Measurements from ENCODE around the gene CCDC78.

CCDC78 gene

DNA sequence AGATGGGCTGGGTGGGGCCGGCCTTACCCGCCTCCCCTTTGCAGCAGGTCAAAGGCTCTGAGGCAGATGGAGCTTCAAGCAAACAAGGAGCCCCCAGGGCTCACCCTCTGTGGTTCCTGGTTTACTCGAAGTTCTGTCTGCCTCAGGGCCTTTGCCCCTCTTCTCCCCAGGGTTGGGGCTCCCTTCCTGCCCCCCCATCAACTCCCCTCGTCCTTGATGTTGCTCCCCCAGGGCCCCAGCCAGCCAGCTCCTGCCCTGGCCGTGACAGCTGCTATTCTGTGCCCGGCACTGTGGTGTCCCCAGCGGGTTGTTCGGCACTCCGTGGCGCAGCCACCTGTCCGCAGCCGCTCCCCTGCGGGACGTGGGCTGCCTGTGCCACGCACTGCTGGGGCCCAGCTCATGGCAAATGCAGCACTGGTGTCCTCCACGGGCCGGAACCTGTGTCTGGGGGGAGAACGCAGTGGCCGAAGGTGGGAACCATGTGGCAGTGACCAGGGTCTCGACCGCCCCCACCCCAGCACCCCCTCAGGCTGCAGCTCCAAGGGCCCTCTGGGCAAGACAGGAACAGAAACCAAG, 15.7 kb downstream of the CCDC78 start:
- DNase-seq (ENCODE audit: low spot score), result no peak

DNA sequence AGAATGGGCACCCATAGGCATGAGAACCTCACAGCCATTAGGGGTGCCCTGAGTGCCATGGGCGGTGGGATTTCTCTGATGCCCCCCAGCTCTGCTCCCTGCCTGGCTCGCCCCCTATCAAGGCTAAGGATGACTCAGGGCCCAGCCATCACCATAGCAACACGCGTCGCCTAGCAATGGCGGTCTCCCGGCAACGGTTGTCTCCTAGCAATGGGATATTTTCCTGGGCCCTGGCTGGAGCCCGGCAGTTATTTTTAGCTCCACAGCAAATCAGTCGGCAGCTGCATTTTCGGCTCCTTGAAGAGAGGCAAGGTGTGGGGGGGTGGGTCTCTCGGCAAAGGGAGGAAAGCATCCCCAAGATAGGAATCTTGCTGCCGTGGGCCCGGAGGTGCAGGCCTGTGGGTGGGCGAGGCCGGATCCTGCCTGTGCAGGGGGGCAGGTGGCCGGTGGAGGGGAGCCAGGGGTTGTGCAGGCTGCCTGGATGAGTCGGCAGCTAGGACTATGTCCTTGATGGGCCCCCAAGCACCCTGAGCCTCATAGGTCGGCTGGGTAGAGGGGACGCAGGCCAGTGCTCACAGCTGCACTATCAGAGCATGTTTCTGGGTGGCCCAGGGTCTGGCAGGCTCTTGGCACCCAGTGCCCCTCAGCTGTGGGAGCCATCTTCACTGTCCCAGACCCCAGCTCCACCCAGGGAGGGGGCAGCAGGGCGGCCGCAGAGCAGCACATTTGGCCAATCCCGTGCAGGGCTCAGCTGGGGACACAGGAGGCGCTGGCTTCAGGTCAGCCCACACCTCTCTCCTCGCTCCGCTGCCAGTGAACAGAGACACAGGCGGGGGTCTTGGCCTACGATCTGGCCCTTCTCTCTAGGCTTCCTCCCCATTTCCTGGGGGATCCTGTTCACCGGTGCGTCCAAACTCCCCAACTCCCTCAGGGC, 16.4 kb downstream of the CCDC78 start:
- DNase-seq (ENCODE audit: low spot score), result no peak

DNA sequence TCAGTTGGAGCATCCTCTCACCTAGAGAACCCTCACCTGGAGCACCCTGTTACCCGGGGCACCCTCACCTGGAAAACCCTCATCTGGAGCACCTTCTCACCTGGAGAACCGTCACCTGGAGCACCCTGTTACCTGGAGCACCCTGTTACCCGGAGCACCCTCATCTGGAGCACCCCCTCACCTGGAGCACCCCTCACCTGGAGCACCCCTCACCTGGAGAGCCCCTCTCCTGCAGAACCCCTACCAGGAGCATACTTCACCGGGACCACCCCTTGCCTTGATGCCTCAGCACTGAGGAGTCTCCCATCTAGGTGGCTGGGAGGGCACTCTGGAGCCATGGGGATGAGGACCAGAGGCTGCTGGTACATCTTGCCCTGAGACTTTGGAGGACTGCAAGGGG, 17.3 kb downstream of the CCDC78 start:
- DNase-seq (ENCODE audit: low spot score), result no peak

DNA sequence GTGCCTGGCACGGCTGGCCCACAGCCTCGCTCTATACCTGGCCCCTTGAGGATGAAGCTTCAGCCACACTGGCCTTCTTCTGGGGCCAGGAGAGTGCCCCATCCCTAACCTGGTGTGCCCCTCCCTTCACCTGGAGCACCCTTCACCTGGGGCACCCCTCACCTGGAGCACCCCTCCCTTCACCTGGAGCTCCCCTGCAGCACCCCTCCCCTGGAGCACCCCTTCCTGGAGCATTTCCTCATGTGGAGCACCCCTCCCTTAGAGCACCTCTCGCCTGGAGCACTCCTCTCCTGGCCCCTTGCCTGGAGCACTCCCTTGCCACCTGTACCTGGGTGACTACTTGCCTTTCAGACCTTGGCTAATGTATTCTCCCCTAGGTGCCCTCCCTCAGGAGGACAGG, 18.2 kb downstream of the CCDC78 start:
- no peak for DNase-seq (ENCODE audit: low spot score)

DNA sequence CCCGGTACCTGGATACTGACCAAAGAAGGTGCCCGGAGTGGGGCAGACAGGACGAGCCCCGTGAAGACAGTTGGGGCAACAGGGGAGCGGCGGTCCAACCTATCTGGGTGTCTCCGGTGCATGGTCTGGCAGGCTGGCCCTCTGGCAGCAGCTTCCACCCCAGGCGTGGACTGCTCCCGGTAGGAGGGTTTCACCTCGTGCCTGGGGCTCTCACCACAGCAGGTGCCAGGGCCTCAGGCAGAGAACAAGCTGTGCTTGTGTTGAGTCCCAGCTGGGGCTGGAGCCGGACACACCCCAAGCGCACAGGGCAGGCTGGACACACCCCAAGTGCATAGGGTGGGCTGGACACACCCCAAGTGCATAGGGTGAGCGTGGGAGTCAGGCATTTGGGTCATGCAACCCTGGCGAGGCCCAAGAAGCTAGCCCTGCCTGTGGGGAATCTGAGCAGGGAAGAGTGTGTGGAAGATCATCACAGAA, 19.1 kb downstream of the CCDC78 start:
- no peak for DNase-seq (ENCODE audit: low spot score)

DNA sequence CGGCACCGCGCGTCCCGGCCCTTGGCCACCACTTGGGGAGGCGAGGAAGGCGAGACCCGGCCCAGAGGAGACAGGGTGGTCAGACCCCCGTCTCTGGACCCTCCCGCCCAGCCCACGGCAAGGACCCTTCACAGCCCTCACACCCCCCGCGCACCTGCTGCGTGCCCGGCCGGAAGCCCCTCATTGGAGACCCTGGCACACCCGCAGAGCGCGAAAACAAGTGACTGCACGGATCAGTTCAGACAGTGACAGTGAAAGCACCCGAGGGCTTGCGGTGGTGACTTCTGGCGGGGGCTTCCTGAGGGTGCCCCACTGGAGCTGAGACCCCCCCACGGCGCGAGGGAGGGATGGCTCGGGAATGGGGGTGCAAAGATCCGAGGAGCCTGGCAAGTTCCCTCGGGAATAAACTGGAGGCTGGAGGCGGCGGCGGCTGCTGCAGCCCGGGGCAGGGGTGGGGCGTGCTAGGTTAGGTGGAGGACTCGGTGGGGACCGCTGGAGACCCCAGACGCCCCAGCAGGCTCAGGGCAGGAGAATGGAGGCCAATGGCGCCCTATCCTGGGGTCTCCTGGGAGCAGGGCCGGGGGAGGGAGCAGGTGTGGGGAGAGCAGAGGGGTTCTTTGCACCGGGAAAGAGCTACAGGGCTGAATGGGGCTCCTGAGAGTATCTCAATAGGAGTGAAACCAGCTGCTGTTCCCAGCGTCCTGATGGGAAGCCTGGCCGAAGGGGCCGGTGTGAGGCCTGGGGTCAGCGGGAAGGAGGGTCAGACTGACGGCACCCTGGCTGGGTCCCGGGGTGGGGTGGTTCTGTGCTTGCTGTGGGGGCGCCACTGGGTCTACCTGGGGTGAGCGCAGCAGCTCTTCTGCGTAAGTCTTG, 19.8 kb downstream of the CCDC78 start:
- DNase-seq (ENCODE audit: low spot score), result no peak

DNA sequence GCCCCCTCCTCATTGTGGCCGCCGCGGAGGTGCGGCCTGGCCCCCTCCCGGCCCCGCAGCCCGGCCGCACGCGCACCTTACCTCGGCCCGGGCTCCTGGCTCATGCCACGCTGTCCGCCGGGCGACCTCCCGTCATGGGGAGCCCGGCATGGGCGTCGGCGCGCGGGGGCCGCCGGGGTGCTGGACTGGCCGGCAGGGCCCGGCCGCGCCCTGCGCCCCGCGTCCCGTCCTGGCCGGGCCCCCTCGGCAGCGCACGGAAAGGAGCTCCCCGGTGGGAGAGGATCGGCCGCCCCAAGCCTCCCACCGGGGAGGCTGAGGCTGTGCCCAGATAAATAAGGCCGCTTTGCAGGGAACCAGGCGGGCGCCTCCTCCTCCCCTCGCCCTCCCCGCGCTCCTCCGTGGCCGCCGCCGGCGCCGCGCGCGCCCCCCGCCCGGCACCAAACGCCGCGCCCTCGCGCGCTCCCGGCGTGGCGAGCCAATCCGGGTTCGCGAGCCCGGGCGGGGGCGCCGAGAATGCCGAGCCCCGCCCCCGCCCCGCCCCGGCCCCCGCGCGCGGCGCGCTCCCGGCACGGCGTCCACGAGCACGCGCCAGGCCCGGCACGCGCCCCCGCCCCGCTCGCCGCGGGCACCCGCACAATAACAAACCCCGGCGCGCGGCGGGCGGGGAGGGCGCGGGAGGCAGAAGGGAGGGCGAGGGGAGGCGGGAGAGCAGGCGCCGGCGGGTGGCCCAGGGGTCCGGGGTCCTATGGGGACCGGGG, 20.6 kb downstream of the CCDC78 start, which contains the start of gene FBXL16:
TSS of gene FBXL16 (minus strand) at position 371 of the 758 bp plus-strand sequence. CDS start 8,396 bp downstream, outside the sequence.
- DNase-seq (ENCODE audit: low spot score), result no peak

DNA sequence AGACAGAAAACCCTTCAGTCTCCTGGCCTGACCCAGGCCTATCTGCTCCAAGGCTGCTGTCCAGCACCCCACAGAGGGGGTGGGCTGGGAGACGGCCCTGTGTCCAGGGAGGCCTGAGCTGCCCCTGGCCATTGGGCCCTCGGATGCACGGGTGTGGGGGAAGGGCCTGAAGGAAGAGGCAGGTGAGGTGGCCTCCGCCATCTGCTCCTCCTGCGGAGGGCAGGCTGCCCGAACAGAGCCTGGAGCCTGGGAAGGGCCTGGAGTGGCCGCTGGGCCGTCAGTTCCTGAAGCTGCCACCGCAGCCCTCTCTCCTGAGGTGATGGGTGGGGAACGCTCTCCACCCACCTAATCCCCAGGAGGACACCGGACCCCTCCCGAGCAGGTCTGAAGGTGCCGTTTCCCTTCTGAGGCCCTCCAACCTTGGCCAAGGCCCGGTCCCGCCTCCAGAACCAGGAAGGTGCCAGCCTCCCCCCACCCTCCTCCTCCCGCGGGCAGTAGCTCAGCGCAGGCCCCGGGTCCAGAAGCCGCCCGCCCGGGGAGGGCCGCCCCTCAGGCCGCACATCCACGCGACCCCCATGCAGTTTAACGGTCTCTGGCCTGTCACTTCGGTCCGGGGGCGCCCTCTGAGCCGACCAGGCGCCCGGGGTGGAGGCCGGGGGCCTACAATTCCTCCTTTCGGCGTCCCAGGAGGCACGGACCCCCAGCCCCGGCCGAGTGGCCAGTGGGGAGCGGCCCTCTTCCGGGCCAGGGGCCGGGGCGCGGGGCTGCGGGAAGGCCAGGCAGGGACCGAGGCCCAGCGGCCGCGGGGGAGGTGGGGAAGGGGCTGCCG, 21.5 kb downstream of the CCDC78 start:
- no peak for DNase-seq (ENCODE audit: low spot score)

DNA sequence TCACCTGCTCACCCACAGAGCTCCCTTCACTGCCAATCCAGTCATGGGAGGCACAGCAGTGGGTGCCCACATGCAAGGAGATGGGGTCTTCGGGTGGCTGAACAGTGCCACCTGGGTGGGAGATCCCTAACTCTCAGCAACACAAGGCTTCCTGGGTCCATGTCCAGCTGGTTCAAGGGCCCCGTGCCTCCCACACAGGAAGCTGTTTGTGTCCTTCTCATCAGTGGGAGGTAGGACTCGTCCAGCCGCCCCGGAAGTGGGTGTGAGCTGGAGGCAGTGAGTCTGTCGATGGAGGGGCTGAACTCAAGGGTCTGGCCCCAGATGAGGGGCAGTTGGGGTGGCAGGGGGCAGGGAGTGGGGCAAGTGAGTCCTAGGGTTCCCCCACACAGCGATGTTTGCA, 22.2 kb downstream of the CCDC78 start:
- DNase-seq (ENCODE audit: low spot score), result no peak

DNA sequence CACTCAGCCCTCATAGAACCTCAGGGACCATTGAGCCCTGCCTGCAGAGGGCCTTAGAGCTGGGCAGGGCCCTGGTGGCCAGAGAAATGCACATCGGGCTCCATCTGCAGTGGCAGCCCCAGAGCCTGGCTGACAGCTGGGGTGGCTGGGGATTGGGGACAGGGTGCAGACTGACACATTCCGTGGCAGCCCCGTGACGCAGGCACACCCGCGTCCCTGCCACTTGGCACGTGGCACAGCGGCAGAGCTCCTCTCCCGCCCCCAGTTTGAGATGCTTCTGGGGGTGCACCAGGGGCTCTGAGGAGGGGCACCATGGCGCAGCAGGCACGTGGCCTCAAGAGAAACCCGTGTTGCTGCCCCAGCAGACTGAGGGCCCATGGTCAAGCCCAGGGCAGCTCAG, 22.8 kb downstream of the CCDC78 start:
- no peak for DNase-seq (ENCODE audit: low spot score)

DNA sequence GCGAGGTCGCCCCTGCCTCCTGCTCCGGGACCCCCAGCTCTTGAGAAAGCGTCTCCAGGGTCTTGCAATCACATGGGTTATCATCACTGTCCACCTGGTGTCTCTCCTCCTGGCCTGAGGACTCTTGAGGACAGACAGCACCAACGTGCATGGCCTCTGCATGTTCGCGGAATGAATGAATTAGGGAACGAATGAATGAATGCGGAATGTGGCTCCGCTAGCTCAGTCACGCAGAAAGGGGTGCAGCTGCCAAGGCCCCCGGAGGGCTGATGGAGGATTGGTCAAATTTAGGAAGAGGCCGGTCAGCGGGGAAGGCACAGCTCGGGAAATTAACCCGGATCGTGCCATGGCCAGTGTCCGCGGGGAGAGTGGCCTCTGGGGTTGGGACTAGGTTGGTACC, 23.9 kb downstream of the CCDC78 start:
- DNase-seq (ENCODE audit: low spot score), result no peak

DNA sequence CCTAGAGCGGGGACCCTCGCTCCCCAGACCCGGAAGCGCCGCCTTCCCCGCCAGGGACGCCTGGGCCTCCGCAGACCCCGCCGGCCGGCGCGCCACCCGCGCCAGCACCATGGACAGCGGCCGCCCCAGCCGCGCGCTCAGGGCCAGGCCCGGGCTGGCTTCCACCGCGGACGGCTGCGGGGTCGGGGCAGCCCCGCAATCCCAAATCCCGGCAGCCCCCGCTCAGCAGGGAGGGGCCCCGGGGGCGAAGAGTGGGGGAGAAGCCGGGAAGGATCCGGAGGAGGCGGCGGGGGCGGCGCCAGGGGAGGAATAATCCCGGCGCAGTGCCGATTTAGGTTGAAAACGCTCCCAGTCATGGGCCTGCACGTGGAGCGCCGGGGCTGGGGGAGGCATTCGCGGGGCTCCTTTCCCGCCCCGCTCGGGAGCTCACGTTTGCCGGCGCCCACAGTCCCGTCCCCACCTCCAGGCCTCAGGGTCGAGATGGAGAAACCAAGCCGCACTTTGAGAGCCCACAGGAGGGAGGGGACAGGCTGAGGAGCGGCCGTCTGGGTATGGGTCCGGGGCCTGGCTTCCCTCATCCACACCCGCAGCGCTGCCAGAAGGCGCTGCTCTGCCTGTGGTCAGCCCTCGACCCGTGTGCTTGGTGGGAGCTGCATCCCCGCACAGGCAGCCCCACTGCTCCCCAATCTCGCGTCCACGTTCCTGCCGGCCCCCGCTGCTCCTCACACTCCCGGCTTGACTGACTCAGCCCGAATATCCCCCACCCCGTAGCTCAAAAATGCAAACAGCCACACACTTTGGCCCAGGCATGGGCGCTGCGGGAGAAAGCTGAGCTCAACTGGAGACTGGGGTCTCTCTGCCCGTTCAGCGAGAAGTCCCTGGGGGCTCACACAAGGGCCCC, 25.3 kb downstream of the CCDC78 start:
- DNase-seq (ENCODE audit: low spot score), result peak; percentile 38

DNA sequence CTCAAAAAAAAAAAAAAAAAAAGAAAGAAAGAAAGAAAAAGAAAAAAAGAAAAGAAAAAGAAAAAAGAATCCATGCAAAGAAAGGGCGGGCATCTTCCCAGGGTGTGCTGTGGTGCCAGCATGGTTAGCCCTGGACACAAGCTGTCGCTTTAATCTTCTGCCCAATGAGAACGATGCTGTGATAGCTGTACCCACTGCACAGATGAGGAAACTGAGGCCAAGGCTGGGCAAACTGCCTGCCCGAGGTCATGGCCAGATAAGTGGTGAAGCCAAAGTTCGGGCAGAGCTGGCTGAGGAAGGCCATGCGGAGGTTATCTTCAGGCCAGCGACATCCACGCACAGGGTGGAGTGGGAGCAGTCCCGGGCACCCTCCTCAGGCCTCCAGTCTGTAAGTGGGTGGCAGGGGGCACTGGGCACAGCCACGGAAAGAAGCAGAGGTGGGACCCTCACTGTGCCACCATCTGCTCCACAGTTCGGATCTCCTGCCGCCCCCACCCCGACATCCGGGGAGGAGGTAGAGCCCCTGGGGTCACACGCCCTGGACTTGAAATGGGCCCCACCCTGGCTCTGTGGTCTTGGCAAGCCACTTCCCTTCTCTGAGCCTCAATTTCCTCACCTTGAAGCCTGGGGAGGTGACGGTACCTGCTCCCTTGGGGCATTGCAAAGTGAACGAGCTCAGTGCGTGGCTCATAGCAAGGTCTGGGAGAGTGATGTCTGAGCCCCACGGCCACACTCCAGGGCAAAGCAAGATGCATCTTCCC, 27.2 kb downstream of the CCDC78 start:
- DNase-seq (ENCODE audit: low spot score), result no peak

DNA sequence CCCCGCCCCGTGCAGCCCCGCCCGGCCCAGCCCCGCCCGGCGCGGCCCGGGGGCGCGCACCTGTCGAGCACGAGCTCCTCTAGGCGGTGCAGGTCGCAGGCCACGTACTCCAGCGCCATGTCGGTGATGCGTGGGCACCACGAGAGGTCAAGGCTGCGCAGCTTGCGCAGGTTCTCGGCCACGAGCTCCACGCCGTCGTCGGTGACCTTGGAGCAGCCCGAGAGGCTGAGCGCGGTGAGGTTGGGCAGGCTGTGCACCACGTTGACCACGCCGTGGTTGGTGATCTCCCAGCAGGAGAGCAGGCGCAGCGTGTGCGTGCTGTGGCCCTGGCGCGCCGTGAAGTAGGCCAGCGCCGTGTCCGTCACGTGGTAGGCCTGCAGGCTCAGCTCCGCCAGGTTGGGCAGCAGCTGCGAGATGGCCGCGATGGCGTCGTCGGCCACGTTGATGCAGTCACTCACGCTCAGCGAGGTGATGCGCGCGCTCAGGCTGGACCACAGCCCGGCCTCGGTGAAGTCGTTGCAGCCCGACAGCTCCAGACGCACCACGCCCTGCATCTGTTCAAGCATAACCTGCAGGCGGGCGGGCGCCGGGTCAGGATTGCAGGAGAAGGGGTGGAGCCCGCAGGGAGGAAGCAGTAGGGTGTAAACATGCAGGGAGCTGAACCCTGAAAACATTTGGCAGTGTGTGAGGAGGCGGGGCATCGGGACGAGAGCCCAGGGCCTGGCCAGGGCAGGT, 30.7 kb downstream of the CCDC78 start:
- peak; percentile 77 for DNase-seq (ENCODE audit: low spot score)

DNA sequence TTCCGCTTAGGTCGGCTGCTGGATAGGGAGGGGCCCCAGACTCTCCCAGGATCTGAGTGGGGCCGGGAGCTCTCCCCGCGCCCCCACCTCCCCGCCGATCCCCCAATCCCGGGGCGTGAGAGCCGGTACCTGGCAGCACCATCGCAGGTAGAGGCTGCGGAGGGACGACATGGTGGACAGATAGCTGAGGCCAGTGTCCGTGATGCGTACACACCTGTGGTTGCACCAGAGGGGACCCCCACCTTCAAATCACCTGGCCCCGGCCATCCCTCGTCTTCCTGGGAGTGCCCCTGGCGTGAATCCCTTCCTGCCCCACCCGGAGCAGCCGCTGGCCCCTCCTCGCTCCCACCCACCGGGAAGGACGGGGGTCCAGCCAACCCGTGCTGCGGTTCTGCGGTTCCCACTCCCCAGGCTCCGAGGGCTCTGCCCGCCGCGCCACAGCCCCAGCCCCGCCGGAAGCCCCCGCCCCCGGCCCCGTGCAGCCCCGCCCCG, 31.3 kb downstream of the CCDC78 start:
- DNase-seq (ENCODE audit: low spot score), result no peak

DNA sequence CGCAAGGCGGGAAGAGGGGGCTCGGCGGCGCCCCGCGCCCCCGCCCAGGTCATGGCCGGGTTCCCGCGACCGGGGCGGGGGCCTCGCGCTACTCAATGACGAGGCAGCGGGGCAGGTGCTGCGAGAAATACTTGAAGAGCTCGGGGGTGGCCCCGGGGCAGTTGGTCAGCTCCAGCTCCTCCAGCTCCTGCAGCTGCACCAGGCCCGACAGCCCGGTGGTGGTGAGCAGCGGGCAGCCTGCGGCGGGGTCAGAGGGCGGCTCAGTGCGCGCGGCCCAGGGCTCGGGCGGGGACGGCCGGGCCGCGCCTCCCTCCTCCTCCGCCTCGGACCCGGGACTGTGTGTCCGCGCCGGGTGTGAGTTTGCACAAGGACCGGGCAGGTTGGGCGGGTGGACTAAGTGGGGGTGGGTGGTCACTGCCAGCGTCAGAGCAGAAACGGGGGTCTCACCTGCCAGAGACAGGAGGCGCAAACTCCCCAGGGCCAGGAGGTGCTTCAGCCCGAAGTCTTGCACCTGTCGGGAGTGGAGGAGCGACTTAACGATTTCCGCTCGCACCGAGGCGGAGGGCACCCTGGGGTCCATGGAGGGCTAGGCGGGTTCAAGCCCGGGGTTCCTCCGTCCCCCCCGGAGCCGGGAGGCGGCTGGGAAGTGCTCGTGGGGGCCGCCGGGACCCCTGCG, 31.9 kb downstream of the CCDC78 start:
- DNase-seq (ENCODE audit: low spot score), result no peak

DNA sequence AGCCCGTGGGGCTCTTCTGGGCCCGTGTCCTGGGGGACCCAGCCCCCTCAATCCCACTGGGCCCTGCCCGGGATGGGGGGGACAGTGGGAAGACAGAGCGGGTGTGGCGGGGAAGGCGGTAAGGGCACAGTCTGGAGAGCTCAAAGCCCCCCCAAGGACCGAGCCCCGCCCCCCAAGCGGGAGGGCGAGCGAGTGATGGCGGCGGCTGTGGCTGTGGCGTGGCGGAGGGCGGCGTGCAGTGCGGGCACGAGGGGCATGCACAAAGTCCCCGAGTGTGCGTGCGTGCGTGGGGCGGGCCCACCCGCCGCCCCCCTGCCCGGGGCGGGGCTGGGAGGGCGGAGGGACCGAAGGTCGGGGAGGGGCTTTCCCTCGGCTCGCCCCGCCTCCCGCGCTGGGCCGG, 32.5 kb downstream of the CCDC78 start:
- no peak for DNase-seq (ENCODE audit: low spot score)
